Adipose tissue (tissue), 3 donors: Measurements from ENCODE around the gene C12orf76. TPM values are rescaled to one million over a fixed set of nuclear protein-coding genes. Genes with fewer than 3 reads are reported as not detected.
"Not testable (repeated sequence)": the region's sequence is repeated elsewhere in the genome, so short reads cannot be mapped to it uniquely, and the experiment has no call there.

Source experiments
- H3K27ac ChIP-seq: one replicate; pipeline ENCODE4 v1.5.1; 2013; ENCODE audit warnings: low read depth, low read length
- WGBS, 3 donors: extraction: QIAGEN DNeasy Blood & Tissue Kit; methylation state at CpG; one replicate each; pipeline ENCODE4 v1.1.7; 2013; 5-methylcytosine and 5-hydroxymethylcytosine counted together
- polyA plus RNA-seq, 3 donors: library from polyadenylated mRNA; stranded (reverse); fragments of 200-250 nt; gene quantifications; one replicate each; pipeline ENCODE4 v1.2.3, GENCODE V29; 2013
- donor health status: healthy with polysubstance abuse.
- donor health status: Bipolar disorder and iron deficiency.
- donor health status: healthy.

Gene C12orf76
- polyA plus RNA-seq, 3 donors: 4.6 to 12.1 (median 8.3) TPM

GRCh38 chr12:110068654-110069053 is 20.3 kb upstream of the C12orf76 start:
- H3K27ac ChIP-seq: no peak overlapping the region
- 96 to 100% (median 98%) methylated on average over 2 of the region's 2 CpGs for WGBS, 3 donors

DNA sequence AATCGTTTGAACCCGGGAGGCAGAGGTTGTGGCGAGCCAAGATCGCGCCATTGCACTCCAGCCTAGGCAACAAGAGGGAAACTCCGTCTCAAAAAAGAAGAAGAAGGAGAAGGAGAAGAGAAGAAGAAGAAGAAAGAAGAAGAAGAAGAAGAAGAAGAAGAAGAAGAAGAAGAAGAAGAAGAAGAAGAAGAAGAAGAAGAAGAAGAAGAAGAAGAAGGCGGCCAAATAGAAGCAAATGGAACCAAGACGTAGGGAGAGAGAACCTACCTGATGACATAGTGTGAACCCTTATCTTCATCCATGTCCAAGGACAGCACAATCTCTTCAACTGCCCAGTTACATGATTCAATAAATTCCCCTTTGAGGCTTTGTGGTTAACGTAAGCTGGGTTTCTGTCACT is 19.8 kb upstream of the C12orf76 start:
- H3K27ac ChIP-seq: not testable (repeated sequence)
- 83 to 90% (median 89%) methylated on average over 9 of the region's 9 CpGs for WGBS, 3 donors

DNA sequence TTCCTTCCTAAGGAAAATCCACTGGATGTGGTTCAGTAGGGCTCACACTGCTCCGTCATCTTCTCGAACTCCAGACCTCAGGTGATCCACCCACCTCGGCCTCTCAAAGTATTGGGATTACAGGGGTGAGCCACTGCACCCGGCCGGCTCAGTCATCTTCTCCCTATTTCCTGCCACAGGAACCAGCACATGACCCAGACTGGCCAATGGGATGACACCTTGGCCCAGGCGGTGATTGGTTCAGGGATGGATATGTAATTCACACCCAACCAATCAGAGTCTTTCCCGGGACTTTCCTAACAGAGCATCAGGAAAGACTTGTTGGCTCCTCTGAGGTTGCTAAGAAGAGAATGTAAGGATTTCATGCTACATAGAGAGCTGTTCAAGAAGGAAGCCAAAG is 19.2 kb upstream of the C12orf76 start:
- 87 to 91% (median 90%) methylated on average over 7 of the region's 7 CpGs for WGBS, 3 donors
- H3K27ac ChIP-seq: no peak overlapping the region

DNA sequence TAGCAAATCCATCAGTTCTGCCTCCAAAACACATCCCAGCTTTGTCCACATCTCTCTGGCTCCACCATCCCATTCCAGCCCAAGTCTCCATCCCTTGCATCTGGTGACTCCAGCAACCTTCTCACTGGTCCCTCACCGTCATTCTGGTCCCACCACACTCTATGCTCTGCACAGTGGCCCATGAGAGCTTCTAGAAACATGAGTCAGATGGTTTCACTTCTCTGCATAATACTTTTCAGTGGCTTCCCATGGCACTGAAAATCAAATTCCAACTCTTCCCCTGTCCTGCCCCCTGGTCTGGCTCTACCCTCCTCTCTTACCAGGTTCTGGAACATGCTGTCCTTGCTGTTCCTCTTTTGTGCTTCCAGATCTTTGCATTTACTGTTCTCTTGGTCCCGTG is 17.2 kb upstream of the C12orf76 start:
- no peak overlapping the region for H3K27ac ChIP-seq
- WGBS, 3 donors: 77 to 84% (median 81%) methylated on average over 2 of the region's 2 CpGs

DNA sequence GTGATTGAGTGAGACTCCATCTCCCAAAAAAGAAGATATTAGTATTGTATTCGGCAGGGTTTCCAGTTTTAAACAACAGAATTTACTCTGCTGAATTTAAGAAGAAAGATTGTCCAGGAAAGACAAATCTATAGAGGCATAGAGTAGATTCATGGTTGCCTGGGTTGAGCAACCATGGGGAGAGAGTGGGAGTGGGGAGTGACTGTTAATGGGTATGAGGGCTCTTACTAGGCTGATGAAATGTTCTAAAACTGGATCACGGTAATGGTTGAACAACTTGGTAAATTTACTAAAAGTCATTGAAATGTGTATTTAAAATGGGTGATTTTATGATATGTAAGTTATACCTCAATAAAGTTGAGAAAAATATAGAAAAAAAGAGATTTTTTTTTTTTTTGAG is 13.9 kb upstream of the C12orf76 start:
- H3K27ac ChIP-seq: no peak overlapping the region
- WGBS, 3 donors: 94 to 95% (median 94%) methylated on average over 2 of the region's 2 CpGs

DNA sequence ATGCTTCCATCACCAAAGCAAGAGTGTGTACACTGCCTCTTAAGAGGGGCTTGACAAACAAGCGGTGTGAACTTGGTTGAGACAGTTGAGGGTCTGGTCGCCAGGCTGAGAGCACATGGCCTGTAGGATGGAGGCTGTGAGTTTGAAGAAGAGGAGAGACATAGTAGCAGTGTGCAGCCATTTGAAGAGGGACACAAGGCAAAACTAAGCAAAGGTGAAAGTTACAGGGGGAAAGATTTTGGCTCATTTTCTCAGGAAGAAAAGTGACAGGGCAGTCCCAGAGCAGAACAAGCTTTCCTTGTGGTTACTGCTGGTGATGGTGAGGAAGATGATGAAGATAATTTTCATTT is 11.3 kb upstream of the C12orf76 start:
- WGBS, 3 donors: 78 to 93% (median 81%) methylated on average over 2 of the region's 2 CpGs
- no peak overlapping the region for H3K27ac ChIP-seq

- WGBS, 3 donors: 64 to 95% (median 91%) methylated on average over 9 of the region's 9 CpGs
These were observed 10.7 kb upstream of the C12orf76 start for GRCh38 chr12:110058875-110059615.

GRCh38 chr12:110056643-110057042 is 8.3 kb upstream of the C12orf76 start:
- H3K27ac ChIP-seq: not testable (repeated sequence)
- 84 to 91% (median 87%) methylated on average over 3 of the region's 3 CpGs for WGBS, 3 donors

More at GRCh38 chr12:110058875-110059615, 10.7 kb upstream of the C12orf76 start:
- no peak overlapping the region for H3K27ac ChIP-seq

DNA sequence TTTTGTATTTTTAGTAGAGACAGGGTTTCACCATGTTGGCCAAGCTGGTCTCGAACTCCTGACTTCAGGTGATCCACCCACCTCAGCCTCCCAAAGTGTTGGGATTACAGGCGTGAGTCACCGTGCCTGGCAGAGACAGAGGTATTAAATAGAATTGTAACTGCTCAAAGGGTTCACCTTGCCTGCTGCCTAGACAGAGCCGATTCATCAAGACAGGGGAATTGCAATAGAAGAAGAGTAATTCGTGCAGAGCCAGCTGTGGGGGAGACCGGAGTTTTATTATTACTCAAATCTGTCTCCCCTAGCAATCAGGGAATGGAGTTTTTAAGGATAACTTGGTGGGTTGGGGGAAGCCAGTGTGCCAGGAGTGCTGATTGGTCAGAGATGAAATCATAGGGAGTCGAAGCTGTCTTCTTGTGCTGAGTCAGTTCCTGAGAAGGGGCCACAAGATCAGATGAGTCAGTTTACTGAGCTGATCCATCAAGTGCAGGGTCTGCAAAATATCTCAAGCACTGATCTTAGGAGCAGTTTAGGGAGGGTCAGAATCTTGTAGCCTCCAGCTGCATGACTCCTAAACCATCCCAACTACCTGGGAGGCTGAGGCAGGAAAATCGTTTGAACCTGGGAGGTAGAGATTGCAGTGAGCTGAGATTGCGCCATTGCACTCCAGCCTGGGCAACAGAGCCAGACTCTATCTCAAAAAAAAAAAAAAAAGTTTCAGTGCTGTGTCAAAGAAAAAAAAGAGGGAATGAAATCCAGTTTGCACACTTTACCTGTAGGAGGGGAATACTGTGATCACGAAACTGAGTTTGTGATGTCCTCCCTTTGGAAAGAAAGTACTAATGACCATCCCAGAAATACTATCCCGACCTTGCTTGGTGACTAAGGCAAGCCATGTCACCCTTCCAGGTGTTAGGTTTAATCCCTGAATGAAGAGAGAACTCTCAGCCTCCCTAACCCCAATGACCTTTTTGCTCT is 7.3 kb upstream of the C12orf76 start:
- WGBS, 3 donors: 53 to 61% (median 56%) methylated on average over 11 of the region's 11 CpGs
- not testable (repeated sequence) for H3K27ac ChIP-seq

GRCh38 chr12:110050927-110051326 is 2.6 kb upstream of the C12orf76 start:
- H3K27ac ChIP-seq: no peak overlapping the region
- 67 to 89% (median 85%) methylated on average over 6 of the region's 6 CpGs for WGBS, 3 donors

GRCh38 chr12:110049666-110050065 is 1.3 kb upstream of the C12orf76 start:
- not testable (repeated sequence) for H3K27ac ChIP-seq
- 85 to 94% (median 94%) methylated on average over 9 of the region's 9 CpGs for WGBS, 3 donors

GRCh38 chr12:110049034-110049433 is 712 bp upstream of the C12orf76 start:
- 83 to 93% (median 91%) methylated on average over 11 of the region's 11 CpGs for WGBS, 3 donors
- not testable (repeated sequence) for H3K27ac ChIP-seq

DNA sequence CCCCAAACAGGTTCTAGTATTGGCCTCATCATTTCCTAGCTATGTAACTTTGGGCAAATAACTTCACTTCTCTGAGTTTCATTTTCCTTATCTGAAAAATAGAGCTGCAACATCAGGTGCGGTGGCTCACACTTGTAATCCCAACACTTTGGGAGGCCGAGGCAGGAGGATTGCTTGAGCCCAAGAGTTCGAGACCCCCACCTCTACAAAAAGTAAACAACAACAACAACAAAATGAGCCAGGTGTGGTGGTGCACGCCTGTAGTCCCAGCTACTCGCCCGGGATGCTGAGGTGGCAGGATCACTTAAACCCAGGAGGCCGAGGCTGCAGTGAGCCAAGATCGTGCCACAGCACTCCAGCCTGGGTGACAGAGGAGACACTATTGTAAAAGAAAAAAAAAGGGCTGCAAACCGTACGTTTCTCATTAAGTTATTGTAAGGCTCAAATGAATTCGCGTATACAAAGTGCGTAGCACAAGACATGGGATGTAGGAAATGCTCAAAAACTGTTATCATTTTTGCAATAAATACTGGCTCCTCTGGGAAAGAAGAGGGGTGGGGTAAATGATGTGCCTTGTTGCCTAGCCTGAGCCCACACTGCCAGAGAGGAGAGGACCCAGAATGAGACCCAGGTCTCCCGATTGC is 903 bp downstream of the C12orf76 start:
- H3K27ac ChIP-seq: no peak overlapping the region
- WGBS, 3 donors: 62 to 76% (median 73%) methylated on average over 14 of the region's 14 CpGs

DNA sequence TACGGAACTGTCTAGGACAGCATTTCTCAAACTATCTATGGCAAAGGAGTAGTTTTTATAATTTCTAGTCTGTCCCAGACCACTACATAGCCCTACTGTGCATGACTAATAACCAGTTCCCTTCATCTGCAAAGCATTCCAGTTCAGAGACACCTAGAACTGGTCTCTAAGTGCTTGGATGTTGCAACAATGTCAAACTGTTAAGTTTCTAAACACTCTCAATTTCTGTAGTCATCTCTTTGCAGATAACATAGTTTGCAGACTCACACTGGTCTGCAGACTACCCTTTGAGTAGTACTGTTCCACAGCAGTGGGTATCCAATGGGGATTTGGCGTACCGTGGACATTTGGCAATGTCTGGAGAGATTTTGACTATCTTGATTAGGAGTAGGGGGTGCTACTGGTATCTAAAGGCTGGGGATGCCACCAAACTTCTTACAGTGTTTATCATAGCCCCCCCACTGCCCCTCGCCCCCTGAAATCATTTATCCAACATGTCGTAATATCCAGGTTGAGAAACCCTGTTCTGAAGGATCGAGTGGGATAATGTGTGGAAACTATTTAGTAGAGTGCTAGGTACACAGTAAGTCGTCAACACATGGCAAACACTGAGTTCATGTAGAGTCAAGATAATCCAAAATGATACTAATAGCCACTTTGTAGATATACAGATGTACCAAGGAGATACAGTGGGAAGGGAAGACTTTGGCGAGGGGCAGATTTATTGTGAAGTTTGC is 1.7 kb downstream of the C12orf76 start:
- H3K27ac ChIP-seq: no peak overlapping the region
- WGBS, 3 donors: 78 to 85% (median 82%) methylated on average over 8 of the region's 8 CpGs

DNA sequence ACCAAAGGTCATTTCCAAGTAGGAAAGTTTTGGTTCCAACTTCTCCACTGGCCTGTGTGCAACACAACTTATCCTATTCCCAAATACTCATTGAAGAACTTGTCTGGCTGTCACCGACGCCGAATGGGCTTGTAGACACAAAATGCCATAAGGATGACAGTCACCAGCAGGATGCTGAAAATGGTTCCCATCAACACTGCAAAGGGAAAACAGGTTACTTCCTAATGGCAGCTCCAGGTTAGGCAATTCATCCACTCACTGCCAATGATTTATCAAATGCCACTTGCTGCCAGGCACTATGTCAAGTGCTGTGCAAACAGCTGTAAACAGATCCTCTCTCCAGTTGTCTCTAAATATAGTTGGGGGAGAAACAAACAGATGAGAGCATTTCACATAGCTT is 6.1 kb downstream of the C12orf76 start:
- 92 to 97% (median 97%) methylated on average over 3 of the region's 3 CpGs for WGBS, 3 donors

DNA sequence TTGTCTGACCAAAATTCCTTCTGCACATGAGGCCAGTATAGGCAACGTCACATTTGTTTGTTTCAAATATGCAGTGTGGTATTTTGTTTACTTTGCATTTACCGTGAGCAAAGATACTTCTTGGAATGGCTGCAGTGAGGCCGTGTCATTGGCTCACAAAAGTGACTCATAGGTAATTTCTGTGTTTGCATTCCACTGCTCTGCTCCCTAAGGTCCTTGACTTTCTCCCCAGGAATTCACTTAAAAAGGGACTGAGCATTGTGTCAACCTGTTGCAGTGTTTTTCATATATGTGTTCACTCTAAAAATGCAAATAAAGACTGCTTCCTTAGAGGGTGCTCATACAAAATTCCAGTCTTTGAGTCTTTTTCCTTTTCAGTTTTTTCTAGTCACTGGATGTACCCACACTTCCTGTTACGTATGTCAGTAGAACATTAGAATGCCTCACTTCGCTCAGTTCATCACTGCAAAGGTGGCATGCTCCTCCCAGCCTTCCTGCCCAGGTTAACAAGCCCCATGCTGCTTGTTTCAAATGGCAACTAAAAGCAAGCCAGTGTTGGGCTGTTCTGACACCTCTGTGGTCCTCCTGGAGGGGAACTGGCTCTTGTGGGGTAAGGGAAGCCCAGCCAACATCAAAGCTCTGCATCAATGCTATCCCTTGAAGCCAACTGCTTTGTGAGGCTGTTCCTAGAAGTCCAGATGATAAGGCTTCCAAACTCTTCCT is 9.1 kb downstream of the C12orf76 start:
- 43 to 53% (median 52%) methylated on average over 5 of the region's 5 CpGs for WGBS, 3 donors
- no peak overlapping the region for H3K27ac ChIP-seq

More for the DNA sequence above, 6.1 kb downstream of the C12orf76 start:
- no peak overlapping the region for H3K27ac ChIP-seq

GRCh38 chr12:110038741-110039084 is 9.6 kb downstream of the C12orf76 start:
- H3K27ac ChIP-seq: no peak overlapping the region
- 24 to 79% (median 65%) methylated on average over 5 of the region's 5 CpGs for WGBS, 3 donors

GRCh38 chr12:110037315-110037714 is 11.0 kb downstream of the C12orf76 start:
- 82 to 93% (median 91%) methylated on average over 5 of the region's 5 CpGs for WGBS, 3 donors
- H3K27ac ChIP-seq: no peak overlapping the region
